Measurements from ENCODE around the gene FRMD6.
"Not testable (repeated sequence)": the region's sequence is repeated elsewhere in the genome, so short reads cannot be mapped to it uniquely, and the experiment has no call there.

The FRMD6 gene

DNA sequence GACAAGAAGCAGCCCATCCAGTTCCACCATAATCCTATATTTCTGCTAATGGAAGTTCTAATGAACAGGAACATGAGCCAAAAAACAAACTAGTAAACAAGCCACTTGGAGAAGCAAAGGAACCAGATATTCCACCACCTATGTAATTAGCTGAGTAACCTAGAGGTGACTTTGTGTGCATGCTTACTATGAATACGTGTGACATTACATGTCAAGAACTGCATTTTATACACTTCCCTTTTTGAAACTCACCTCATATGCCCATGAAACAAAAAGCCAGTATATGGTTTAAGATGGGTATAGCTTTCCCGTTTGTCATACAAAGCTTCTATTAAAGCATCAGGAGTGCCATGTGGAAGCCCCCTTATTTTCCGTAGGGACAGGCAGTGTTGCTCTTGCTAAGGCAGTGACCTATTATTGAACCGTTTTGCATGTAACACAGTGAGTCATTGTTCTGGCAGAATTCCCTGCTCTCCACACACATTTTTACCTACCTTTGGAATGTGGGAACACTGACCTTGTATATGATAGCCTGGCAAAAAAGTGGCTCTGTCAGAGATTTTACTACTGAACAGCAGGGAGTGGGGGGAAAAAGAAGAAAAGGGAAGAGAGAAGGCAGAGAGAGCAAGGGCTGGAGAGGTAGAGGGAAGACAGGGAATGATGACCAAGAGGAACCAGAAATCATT is 34.8 kb upstream of the FRMD6 start:
- Histone ChIP-seq H2AFZ (ENCODE audit: low read depth, low read length) (no peak overlapping the region), H3K27me3 (ENCODE audit: insufficient read depth, low read length) (no peaks in the 10 kb centered on the region), H3K36me3 (ENCODE audit: insufficient read depth, low read length) (no peaks in the 10 kb centered on the region), H3K4me1 (ENCODE audit: insufficient read depth, low read length) (peaks cover 6% of the 10 kb centered on the region), H3K9me3 (ENCODE audit: low read length) (no peaks in the 10 kb centered on the region), H3K4me3 (ENCODE audit: low read length) (no peak overlapping the region)

DNA sequence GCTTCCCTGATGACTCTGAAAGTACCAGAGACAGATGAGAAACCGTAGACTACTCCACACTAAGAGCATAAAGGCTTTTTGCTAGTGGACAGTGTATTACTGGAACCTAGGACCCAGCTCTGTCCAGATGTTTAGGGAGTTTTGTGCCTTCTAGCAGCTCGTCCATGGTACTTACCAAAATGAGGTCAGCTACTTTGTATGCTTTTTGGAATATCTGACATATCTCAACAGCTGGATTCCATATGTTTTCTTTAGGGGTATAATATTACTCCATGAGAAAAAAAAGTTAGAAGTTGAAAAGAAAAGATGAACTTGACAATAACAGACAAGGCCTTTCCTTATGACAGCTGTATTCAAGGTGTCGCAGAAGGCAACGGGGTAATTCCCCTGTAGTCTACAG is 32.1 kb upstream of the FRMD6 start:
- Histone ChIP-seq H3K9me3 (ENCODE audit: low read length) (no peaks in the 10 kb centered on the region), H2AFZ (ENCODE audit: low read depth, low read length) (no peak overlapping the region), H3K27me3 (ENCODE audit: insufficient read depth, low read length) (no peaks in the 10 kb centered on the region), H3K4me3 (ENCODE audit: low read length) (no peak overlapping the region), H3K4me1 (ENCODE audit: insufficient read depth, low read length) (peaks cover 6% of the 10 kb centered on the region), H3K36me3 (ENCODE audit: insufficient read depth, low read length) (no peaks in the 10 kb centered on the region)

DNA sequence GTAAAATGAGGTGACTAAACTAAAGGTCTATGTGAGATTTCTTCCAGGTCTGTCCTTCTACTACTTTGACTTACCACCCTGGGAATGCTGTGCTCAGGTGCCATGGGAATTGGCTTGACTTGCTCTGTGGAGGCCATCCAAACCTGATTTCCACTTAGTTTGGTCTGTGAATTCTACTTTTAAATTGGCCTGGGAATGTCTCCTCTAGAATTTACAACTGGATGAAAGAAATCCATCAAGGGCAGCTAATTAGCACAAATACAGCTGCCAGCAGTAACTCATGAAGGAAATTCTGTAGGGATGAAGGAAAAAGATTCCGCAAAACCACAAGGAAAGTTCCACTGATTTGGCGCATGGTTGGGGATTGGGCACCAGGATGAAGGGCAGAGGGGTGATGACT is 31.7 kb upstream of the FRMD6 start:
- no peaks in the 10 kb centered on the region for H3K36me3 ChIP-seq (ENCODE audit: insufficient read depth, low read length)
- H3K4me3 ChIP-seq (ENCODE audit: low read length) = no peak overlapping the region

DNA sequence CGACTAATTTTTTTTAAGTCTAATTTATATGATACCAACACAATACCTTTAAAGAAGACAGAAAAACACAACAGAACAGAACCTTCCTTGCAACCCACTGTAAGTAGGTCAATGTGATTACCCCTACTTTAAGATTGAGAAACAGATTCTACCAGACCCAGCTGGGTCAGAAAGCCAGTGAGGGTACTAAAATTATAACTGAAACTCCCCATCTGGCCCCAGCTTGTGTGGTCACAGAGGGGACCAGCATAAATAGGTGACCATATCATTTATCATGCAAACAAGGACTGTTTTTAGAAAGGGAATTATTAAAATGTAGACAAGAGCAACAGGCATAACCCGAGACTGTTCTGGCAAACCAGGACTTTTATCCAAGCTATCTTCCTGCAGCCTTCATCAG is 30.1 kb upstream of the FRMD6 start:
- H3K4me3 ChIP-seq (ENCODE audit: low read length) = no peak overlapping the region
- H2AFZ ChIP-seq (ENCODE audit: low read depth, low read length) = no peak overlapping the region
- no peaks in the 10 kb centered on the region for H3K27me3 ChIP-seq (ENCODE audit: insufficient read depth, low read length)
- H3K36me3 ChIP-seq (ENCODE audit: insufficient read depth, low read length) = no peaks in the 10 kb centered on the region
- no peaks in the 10 kb centered on the region for H3K9me3 ChIP-seq (ENCODE audit: low read length)
- peaks cover 6% of the 10 kb centered on the region for H3K4me1 ChIP-seq (ENCODE audit: insufficient read depth, low read length)

More for the DNA sequence above, 31.7 kb upstream of the FRMD6 start:
- no peak overlapping the region for H2AFZ ChIP-seq (ENCODE audit: low read depth, low read length)
- peaks cover 6% of the 10 kb centered on the region for H3K4me1 ChIP-seq (ENCODE audit: insufficient read depth, low read length)
- no peaks in the 10 kb centered on the region for H3K27me3 ChIP-seq (ENCODE audit: insufficient read depth, low read length)
- H3K9me3 ChIP-seq (ENCODE audit: low read length) = no peaks in the 10 kb centered on the region

DNA sequence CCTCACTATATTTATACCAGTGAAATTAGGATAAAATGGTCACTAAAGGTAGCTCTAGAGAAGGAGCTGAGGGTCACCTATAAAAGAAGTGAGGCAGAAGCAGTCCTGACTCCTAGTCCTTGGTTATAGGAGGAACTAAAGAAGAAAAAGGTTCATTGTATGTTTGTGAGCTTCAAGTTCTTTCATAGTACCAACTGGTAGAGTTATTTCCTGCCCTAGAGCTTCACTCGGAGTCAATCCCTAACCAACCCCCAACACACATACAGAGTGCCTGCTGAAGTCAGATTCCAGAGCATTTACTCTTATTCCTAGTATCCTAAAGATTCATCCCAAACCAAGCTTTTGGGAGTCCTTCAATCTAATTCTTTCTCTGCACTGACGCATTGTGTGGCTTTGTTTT is 29.3 kb upstream of the FRMD6 start:
- H2AFZ ChIP-seq (ENCODE audit: low read depth, low read length) = no peak overlapping the region
- no peak overlapping the region for H3K4me3 ChIP-seq (ENCODE audit: low read length)
- H3K27me3 ChIP-seq (ENCODE audit: insufficient read depth, low read length) = no peaks in the 10 kb centered on the region

DNA sequence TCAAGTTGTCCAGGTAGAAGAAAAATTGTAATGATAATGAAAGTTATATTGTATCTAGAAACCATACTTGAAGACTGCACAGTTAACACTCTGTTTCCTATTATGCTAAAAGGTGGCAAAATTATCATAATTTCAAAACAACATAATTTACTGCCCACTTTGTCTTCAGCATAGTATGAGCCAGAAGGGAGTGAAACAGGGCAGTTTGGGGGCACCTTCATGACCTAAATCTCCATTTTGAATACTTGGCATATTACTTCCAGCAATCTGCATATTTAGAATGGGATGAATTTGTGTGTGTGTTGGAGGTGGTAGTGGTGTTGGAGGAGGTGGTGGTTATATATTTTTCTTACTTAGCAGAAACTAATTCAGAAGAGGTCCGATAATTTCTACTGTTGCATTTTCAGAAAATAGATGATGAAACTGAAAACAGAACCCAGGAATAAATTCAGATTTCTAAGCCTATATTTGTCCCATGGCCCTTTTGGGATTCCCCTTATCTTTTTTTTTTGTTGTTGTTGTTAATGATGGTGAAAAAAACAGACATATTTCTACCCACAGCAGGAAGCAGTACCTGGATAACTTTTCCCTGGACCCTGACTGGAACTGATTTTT is 26.6 kb upstream of the FRMD6 start:
- Histone ChIP-seq H3K4me1 (ENCODE audit: insufficient read depth, low read length) (no peaks in the 10 kb centered on the region), H3K4me3 (ENCODE audit: low read length) (no peak overlapping the region), H3K36me3 (ENCODE audit: insufficient read depth, low read length) (no peaks in the 10 kb centered on the region), H3K27me3 (ENCODE audit: insufficient read depth, low read length) (no peaks in the 10 kb centered on the region), H2AFZ (ENCODE audit: low read depth, low read length) (no peak overlapping the region), H3K9me3 (ENCODE audit: low read length) (no peaks in the 10 kb centered on the region)

More for the DNA sequence above, 29.3 kb upstream of the FRMD6 start:
- no peaks in the 10 kb centered on the region for H3K4me1 ChIP-seq (ENCODE audit: insufficient read depth, low read length)
- no peaks in the 10 kb centered on the region for H3K36me3 ChIP-seq (ENCODE audit: insufficient read depth, low read length)
- no peaks in the 10 kb centered on the region for H3K9me3 ChIP-seq (ENCODE audit: low read length)

DNA sequence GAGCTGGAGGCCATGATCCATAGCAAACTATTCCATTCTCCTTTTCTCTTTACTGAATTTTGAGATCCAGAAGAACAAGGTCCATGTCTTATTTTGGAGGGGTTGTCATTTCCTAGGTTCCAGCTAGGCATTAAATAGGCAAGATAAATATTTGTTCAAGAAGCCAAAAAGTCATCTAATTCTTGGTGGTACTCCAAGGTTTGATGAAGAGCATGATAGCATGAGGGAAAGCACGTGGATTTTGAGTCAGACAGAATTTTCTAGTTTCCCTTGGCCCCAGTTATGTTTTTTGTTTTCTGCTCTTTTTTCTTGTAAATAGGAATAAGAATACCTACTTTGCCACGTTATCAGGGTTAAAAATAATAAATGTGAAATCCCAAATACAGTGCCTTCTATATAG is 25.5 kb upstream of the FRMD6 start:
- H3K9me3 ChIP-seq (ENCODE audit: low read length) = no peaks in the 10 kb centered on the region
- no peaks in the 10 kb centered on the region for H3K4me1 ChIP-seq (ENCODE audit: insufficient read depth, low read length)
- no peaks in the 10 kb centered on the region for H3K27me3 ChIP-seq (ENCODE audit: insufficient read depth, low read length)
- H2AFZ ChIP-seq (ENCODE audit: low read depth, low read length) = no peak overlapping the region
- no peak overlapping the region for H3K4me3 ChIP-seq (ENCODE audit: low read length)
- H3K36me3 ChIP-seq (ENCODE audit: insufficient read depth, low read length) = no peaks in the 10 kb centered on the region

DNA sequence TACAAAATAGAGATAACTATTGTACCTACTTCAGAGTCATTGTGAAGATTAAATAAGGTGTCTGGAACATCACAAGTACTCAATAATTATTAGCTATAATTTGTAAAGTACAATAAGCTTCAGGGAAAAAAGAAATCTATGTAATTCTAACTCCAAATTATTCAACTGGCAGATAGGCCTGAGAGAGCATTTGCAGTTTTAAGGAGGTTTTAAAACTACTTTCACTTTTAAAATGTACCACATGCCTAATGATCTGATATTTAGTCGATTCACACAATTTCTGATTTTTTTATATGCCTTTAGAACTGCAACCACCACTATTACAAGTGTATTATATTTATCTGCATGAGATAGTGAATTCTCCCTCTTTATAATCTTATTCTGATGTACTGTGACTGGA is 24.9 kb upstream of the FRMD6 start:
- H3K9me3 ChIP-seq (ENCODE audit: low read length) = no peaks in the 10 kb centered on the region
- H3K36me3 ChIP-seq (ENCODE audit: insufficient read depth, low read length) = no peaks in the 10 kb centered on the region
- no peaks in the 10 kb centered on the region for H3K4me1 ChIP-seq (ENCODE audit: insufficient read depth, low read length)
- no peak overlapping the region for H2AFZ ChIP-seq (ENCODE audit: low read depth, low read length)
- no peaks in the 10 kb centered on the region for H3K27me3 ChIP-seq (ENCODE audit: insufficient read depth, low read length)
- H3K4me3 ChIP-seq (ENCODE audit: low read length) = no peak overlapping the region

DNA sequence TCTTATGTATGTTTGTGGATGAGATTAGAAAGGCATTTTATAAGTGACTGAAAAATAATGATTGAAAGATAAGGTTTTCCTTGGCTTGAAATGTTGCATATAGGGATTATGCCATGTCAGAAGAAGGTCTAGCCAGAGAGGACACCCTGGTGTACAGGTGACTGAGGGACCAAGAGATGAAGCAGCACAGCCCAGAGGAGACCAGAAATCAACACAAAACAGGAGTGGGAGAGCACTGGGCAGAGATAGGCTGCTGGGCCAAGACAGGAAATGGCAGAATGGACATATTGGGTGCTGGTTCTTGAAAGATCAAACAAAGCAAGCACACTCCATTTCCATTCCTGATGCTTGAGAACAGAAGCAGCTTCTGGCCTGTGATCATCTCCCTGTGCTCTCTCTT is 24.4 kb upstream of the FRMD6 start:
- H3K4me3 ChIP-seq (ENCODE audit: low read length) = no peak overlapping the region
- H3K36me3 ChIP-seq (ENCODE audit: insufficient read depth, low read length) = no peaks in the 10 kb centered on the region
- no peaks in the 10 kb centered on the region for H3K9me3 ChIP-seq (ENCODE audit: low read length)
- no peaks in the 10 kb centered on the region for H3K4me1 ChIP-seq (ENCODE audit: insufficient read depth, low read length)
- H3K27me3 ChIP-seq (ENCODE audit: insufficient read depth, low read length) = no peaks in the 10 kb centered on the region
- H2AFZ ChIP-seq (ENCODE audit: low read depth, low read length) = no peak overlapping the region

DNA sequence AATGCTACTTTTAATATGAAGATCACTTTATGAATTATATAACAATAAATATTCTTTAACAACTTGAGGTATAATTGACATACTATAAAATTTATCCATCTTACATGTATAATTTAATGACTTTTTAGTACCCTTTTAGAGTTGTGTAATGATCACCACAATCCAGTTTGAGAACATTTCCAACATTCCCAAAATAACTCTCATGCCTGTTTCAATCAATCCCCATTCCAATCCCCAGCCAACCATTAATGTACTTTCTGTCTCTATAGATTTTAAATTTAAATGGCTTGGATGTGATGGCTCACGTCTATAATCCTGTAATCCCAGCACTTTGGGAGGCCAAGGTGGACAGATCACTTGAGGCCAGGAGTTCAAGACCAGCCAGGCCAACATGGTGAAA is 23.5 kb upstream of the FRMD6 start:
- H2AFZ ChIP-seq (ENCODE audit: low read depth, low read length) = no peak overlapping the region
- no peak overlapping the region for H3K4me3 ChIP-seq (ENCODE audit: low read length)
- no peaks in the 10 kb centered on the region for H3K36me3 ChIP-seq (ENCODE audit: insufficient read depth, low read length)
- no peaks in the 10 kb centered on the region for H3K9me3 ChIP-seq (ENCODE audit: low read length)
- no peaks in the 10 kb centered on the region for H3K27me3 ChIP-seq (ENCODE audit: insufficient read depth, low read length)
- H3K4me1 ChIP-seq (ENCODE audit: insufficient read depth, low read length) = no peaks in the 10 kb centered on the region

DNA sequence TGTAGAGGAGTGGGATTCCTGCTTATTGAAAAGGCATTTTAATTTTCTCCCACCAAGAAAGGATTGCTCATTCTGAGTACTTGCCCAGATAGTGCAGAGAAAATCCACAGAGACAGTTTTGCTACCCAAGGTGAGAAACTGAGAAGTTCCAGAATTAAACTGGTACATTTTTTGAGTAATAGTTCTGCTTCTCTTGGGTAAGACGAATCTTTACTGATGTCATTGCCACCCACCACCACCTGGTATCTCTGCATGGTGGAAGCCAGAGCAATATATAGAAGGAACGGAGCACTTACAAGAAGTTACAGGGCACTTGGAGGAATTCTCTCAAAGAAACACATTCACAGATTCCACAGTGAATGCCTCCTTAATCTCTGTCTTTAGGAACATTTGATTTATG is 20.7 kb upstream of the FRMD6 start:
- no peaks in the 10 kb centered on the region for H3K36me3 ChIP-seq (ENCODE audit: insufficient read depth, low read length)
- no peaks in the 10 kb centered on the region for H3K9me3 ChIP-seq (ENCODE audit: low read length)
- H3K4me1 ChIP-seq (ENCODE audit: insufficient read depth, low read length) = no peaks in the 10 kb centered on the region
- H2AFZ ChIP-seq (ENCODE audit: low read depth, low read length) = no peak overlapping the region
- no peak overlapping the region for H3K4me3 ChIP-seq (ENCODE audit: low read length)
- no peaks in the 10 kb centered on the region for H3K27me3 ChIP-seq (ENCODE audit: insufficient read depth, low read length)

DNA sequence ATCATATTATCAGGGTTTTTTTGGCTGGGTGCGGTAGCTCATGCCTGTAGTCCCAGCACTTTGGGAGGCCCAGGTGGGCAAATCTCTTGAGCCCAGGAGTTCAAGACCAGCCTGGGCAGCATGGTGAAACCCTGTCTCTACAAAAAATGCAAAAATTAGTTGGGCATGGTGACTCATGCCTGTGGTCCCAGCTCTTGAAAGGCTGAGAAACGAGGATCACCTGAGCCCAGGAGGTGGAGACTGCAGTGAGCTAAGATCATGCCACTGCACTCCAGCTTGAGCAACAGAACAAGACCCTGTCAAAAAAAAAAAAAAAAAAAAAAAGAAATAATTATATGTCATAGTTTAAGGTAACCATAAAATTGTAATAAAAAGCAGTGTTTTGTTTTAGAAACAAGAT is 18.4 kb upstream of the FRMD6 start:
- not testable (repeated sequence) for H3K4me3 ChIP-seq (ENCODE audit: low read length); H3K27me3 ChIP-seq (ENCODE audit: insufficient read depth, low read length); H3K36me3 ChIP-seq (ENCODE audit: insufficient read depth, low read length); H3K9me3 ChIP-seq (ENCODE audit: low read length); H2AFZ ChIP-seq (ENCODE audit: low read depth, low read length); H3K4me1 ChIP-seq (ENCODE audit: insufficient read depth, low read length)

DNA sequence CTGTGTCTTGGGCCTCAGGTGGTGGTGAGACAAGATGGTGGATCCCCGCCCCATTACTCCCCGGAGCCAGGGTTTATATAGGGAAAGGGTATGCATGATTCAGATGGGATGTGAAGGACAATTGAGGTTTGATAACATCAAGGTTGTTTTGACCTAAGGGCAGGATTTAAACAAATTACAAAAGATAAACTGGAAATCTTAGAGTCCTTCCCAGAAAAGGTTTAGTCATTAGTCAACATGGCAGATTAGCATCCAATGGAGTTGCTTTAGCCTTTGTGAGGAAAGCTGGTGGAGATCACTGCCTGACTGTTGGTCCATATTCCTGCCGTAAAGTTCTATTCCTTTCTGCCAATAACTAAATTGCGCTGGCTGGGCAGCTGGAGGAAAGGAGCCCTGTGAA is 15.6 kb upstream of the FRMD6 start:
- H3K9me3 ChIP-seq (ENCODE audit: low read length) = no peaks in the 10 kb centered on the region
- no peaks in the 10 kb centered on the region for H3K36me3 ChIP-seq (ENCODE audit: insufficient read depth, low read length)
- no peak overlapping the region for H3K4me3 ChIP-seq (ENCODE audit: low read length)
- H3K4me1 ChIP-seq (ENCODE audit: insufficient read depth, low read length) = no peaks in the 10 kb centered on the region
- H2AFZ ChIP-seq (ENCODE audit: low read depth, low read length) = no peak overlapping the region
- H3K27me3 ChIP-seq (ENCODE audit: insufficient read depth, low read length) = no peaks in the 10 kb centered on the region

All from neuron (in vitro differentiated cells).